ENCODE measurements around the gene SLC29A1.

GRCh38 chr6:44263354-44264100 is 40.1 kb downstream of the SLC29A1 start:
- no peak for TF ChIP-seq EZH2 (IDR thresholded peaks at IDR 0.05; ENCODE audit: borderline replicate concordance, low read depth, low read length, severe bottlenecking)
- TF ChIP-seq, protein P1, sequence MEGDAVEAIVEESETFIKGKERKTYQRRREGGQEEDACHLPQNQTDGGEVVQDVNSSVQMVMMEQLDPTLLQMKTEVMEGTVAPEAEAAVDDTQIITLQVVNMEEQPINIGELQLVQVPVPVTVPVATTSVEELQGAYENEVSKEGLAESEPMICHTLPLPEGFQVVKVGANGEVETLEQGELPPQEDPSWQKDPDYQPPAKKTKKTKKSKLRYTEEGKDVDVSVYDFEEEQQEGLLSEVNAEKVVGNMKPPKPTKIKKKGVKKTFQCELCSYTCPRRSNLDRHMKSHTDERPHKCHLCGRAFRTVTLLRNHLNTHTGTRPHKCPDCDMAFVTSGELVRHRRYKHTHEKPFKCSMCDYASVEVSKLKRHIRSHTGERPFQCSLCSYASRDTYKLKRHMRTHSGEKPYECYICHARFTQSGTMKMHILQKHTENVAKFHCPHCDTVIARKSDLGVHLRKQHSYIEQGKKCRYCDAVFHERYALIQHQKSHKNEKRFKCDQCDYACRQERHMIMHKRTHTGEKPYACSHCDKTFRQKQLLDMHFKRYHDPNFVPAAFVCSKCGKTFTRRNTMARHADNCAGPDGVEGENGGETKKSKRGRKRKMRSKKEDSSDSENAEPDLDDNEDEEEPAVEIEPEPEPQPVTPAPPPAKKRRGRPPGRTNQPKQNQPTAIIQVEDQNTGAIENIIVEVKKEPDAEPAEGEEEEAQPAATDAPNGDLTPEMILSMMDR (IDR thresholded peaks at IDR 0.05; ENCODE audit: borderline replicate concordance, extremely low read depth, low read length, poor library complexity, severe bottlenecking) = no peak

Data from DND-41 (cell line).